HFFc6 (cell line): ENCODE data around the gene PRKG1. TPM values are rescaled to one million over a fixed set of nuclear protein-coding genes. Genes with fewer than 3 reads are reported as not detected.

Source experiments
- DNase-seq: peaks from one replicate; pipeline ENCODE4 v3.0.0-alpha.2; 2018
- H3K27ac Mint-ChIP-seq: 2 replicates; pipeline ENCODE4 v1.8.0; 2020; ENCODE audit warnings: mild to moderate bottlenecking, mixed read lengths
- H3K27me3 Mint-ChIP-seq: 2 replicates; pipeline ENCODE4 v1.8.0; 2021; ENCODE audit warnings: mild to moderate bottlenecking, moderate library complexity, mixed read lengths; ENCODE audit not compliant: insufficient read depth
- H3K36me3 Mint-ChIP-seq: 2 replicates; pipeline ENCODE4 v1.8.0; 2021; ENCODE audit warnings: low read depth, mixed read lengths
- H3K4me1 Mint-ChIP-seq: 2 replicates; pipeline ENCODE4 v1.8.0; 2020; ENCODE audit warnings: low read depth, mixed read lengths
- H3K4me3 Mint-ChIP-seq: 2 replicates; pipeline ENCODE4 v1.8.0; 2020; ENCODE audit warnings: mild to moderate bottlenecking, moderate library complexity, mixed read lengths
- H3K9me3 Mint-ChIP-seq: 2 replicates; pipeline ENCODE4 v1.8.0; 2020; ENCODE audit warnings: mild to moderate bottlenecking, mixed read lengths
- CTCF ChIP-seq: fragments of 200-600 bp; sonication (generic); IDR thresholded peaks from 2 replicates; pipeline ENCODE4 v1.5.0; 2021; ENCODE audit warnings: antibody characterized with exemption, mild to moderate bottlenecking
- total RNA-seq, 6 experiments: library from RNA; stranded (reverse); fragmentation: NEBNext Ultra II Directional; extraction: Animal tissue kit (Norgen Biotek cat#: 25700); gene quantifications; 2 replicates in 1 of 6; 3 replicates in 5 of 6; pipeline ENCODE4 v1.2.3, GENCODE V29; 2021

PRKG1 gene
- total RNA-seq, 6 experiments from 2014 or later = 9.3 to 10.1 (median 9.8) TPM

GRCh38 chr10:51169111-51169510, 94.8 kb downstream of the PRKG1 start:
- no peak for TF ChIP-seq CTCF
- DNase-seq = no peak
- no peaks in the 10 kb centered on the region for H3K27me3 Mint-ChIP-seq
- no peak overlapping the region for H3K27ac Mint-ChIP-seq
- no peak overlapping the region for H3K4me3 Mint-ChIP-seq
- peaks cover 41% of the 10 kb centered on the region for H3K4me1 Mint-ChIP-seq
- no peaks in the 10 kb centered on the region for H3K36me3 Mint-ChIP-seq
- H3K9me3 Mint-ChIP-seq = no peaks in the 10 kb centered on the region

- Mint-ChIP-seq H3K4me3 (no peak overlapping the region; the same call in 1 of the 2 replicates), H3K27ac (peak overlapping the region; percentile 23; the same call in 1 of the 2 replicates), H3K27me3 (no peaks in the 10 kb centered on the region), H3K4me1 (peaks cover 42% of the 10 kb centered on the region), H3K9me3 (no peaks in the 10 kb centered on the region), H3K36me3 (no peaks in the 10 kb centered on the region)
- DNase-seq = peak; percentile 32
- no peak for TF ChIP-seq CTCF
Measured at GRCh38 chr10:51170518-51171245, 96.4 kb downstream of the PRKG1 start.

GRCh38 chr10:51171946-51172345, 97.7 kb downstream of the PRKG1 start:
- no peak for TF ChIP-seq CTCF
- Mint-ChIP-seq H3K4me1 (peaks cover 55% of the 10 kb centered on the region), H3K27me3 (no peaks in the 10 kb centered on the region), H3K36me3 (no peaks in the 10 kb centered on the region), H3K9me3 (no peaks in the 10 kb centered on the region), H3K4me3 (no peak overlapping the region), H3K27ac (no peak overlapping the region)
- DNase-seq = no peak

GRCh38 chr10:51176976-51177695, 102.8 kb downstream of the PRKG1 start:
- Mint-ChIP-seq H3K36me3 (no peaks in the 10 kb centered on the region), H3K27me3 (no peaks in the 10 kb centered on the region), H3K4me1 (peaks cover 27% of the 10 kb centered on the region), H3K4me3 (peak overlapping the region; percentile 34; the same call in 1 of the 2 replicates), H3K27ac (peak overlapping the region; percentile 7), H3K9me3 (no peaks in the 10 kb centered on the region)
- no peak for TF ChIP-seq CTCF
- peak; percentile 62 for DNase-seq

- H3K27ac Mint-ChIP-seq = no peak overlapping the region
- no peak for TF ChIP-seq CTCF
- H3K27me3 Mint-ChIP-seq = no peaks in the 10 kb centered on the region
- no peak for DNase-seq
- H3K9me3 Mint-ChIP-seq = no peaks in the 10 kb centered on the region
- H3K4me3 Mint-ChIP-seq = no peak overlapping the region
- H3K36me3 Mint-ChIP-seq = no peaks in the 10 kb centered on the region
- peaks cover 21% of the 10 kb centered on the region for H3K4me1 Mint-ChIP-seq
Measured at GRCh38 chr10:51178634-51179033, 104.3 kb downstream of the PRKG1 start.
